ENCODE results near the gene EXOC3L2. TPM values are rescaled to one million over a fixed set of nuclear protein-coding genes. Genes with fewer than 3 reads are reported as not detected.

The EXOC3L2 gene
- total RNA-seq, 4 donors from 2014 or later: 0.44 to 3.5 (median 1.7) TPM

DNA sequence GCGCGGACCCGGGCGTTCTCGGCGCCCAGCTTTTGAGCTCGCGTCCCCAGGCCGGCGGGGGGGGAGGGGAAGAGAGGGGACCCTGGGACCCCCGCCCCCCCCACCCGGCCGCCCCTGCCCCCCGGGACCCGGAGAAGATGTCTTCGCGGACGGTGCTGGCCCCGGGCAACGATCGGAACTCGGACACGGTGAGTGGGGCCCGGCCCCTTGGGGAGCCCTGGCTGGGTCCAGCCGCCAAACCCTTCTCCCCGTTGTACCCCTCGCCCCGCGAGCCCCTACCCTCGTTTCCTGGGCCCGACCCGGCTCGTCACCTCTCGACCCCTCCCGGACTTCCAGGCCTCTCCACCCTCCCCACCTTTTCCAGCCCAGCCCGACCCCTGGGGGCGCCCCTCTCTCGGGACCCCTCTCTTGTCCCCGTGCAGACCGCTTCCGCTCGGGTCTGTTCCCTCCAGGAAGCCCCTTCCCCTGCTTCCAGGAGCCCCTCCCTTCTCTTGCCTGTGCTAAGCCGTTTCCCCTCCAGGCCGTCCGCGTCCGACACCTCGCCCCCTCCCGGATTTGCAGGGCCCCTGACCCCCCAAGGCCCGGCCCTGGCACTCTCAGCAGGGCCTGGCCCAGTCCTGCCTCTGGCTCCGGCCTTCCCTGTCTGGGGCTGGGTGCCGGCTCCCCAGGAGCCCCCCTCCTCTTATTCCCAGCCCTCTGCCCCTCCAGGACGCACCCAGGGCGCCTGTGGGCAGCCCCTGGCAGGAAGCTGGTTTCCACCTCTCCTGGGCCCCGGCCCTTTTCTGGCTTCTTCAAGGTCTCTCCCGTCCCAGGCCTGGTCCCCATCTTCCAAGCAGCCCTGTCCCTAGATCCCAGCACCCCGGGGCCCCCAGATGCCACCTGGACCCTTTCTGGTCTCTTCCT lies 6.5 kb upstream of the EXOC3L2 start:
- no peak for TF ChIP-seq POLR2AphosphoS5 (IDR thresholded peaks at IDR 0.05)
- TF ChIP-seq, protein P1, sequence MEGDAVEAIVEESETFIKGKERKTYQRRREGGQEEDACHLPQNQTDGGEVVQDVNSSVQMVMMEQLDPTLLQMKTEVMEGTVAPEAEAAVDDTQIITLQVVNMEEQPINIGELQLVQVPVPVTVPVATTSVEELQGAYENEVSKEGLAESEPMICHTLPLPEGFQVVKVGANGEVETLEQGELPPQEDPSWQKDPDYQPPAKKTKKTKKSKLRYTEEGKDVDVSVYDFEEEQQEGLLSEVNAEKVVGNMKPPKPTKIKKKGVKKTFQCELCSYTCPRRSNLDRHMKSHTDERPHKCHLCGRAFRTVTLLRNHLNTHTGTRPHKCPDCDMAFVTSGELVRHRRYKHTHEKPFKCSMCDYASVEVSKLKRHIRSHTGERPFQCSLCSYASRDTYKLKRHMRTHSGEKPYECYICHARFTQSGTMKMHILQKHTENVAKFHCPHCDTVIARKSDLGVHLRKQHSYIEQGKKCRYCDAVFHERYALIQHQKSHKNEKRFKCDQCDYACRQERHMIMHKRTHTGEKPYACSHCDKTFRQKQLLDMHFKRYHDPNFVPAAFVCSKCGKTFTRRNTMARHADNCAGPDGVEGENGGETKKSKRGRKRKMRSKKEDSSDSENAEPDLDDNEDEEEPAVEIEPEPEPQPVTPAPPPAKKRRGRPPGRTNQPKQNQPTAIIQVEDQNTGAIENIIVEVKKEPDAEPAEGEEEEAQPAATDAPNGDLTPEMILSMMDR (IDR thresholded peaks at IDR 0.05): no peak
- TF ChIP-seq EP300 (IDR thresholded peaks at IDR 0.05): no peak
- TF ChIP-seq POLR2A (IDR thresholded peaks at IDR 0.05): no peak
- Histone ChIP-seq H3K9me3 (no peaks in the 10 kb centered on the region), H3K4me1 (peaks cover 56% of the 10 kb centered on the region), H3K4me3 (peak overlapping the region; percentile 93), H3K27ac (peak overlapping the region; percentile 87), H3K27me3 (no peaks in the 10 kb centered on the region), H3K36me3 (no peaks in the 10 kb centered on the region)
- peak in 1 of 2 donors; percentile 73 for DNase-seq (ENCODE audit: low spot score in 2 of 2)
- WGBS: under 1% methylated on average over 27 of the region's 57 CpGs

DNA sequence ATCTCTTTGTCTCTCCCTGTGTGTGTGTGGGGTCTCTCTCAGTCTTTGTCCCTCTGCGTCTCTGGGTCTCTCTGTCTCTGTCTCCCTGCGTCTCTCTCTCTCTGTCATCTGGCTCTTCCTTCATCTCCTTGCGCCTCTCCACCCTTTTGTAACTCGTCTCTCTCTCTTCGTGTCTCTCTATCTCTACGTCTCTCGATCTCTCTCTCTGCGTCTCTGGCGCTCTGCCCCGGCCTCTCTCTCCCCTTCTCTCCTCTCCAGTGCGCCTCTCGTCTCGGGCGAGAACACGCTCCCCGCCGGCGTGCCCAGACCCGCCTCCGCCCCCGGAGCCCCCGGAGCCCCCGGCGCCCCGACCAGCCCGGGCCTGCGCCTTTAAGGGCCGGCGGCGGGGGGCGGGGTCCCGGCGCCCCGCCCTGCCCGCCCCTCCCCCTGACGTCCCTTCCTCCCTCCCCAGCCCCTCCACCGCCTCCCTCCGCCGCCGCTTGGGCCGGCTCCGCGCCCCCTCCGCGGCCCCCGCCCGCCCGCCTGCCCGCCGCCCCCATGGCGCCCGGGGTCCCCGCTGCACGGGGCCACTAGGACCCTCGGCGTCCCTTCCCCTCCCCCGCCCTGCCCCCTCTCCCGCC lies 5.7 kb upstream of the EXOC3L2 start, which contains the start of gene MARK4:
TSS of gene MARK4 (plus strand) at position 440 of the 620 bp plus-strand sequence. CDS start 318 bp downstream, outside the sequence.
- peak within 1 kb of the TSS; percentile 93 for H3K4me3 ChIP-seq
- peak within 1 kb of the TSS; percentile 87 for H3K27ac ChIP-seq
- DNase-seq (ENCODE audit: low spot score in 2 of 2): peak in 1 of 2 donors; percentile 75
- peaks cover 56% of the 10 kb centered on the region for H3K4me1 ChIP-seq
- H3K36me3 ChIP-seq: no peaks in the 10 kb centered on the region
- 1% methylated on average over 35 of the region's 58 CpGs for whole genome bisulfite sequencing
- no peak for TF ChIP-seq POLR2AphosphoS5 (IDR thresholded peaks at IDR 0.05)
- TF ChIP-seq EP300 (IDR thresholded peaks at IDR 0.05): no peak
- no peak for TF ChIP-seq POLR2A (IDR thresholded peaks at IDR 0.05)
- TF ChIP-seq, protein P1 (IDR thresholded peaks at IDR 0.05): no peak
- H3K27me3 ChIP-seq: no peaks in the 10 kb centered on the region
- no peaks in the 10 kb centered on the region for H3K9me3 ChIP-seq

DNA sequence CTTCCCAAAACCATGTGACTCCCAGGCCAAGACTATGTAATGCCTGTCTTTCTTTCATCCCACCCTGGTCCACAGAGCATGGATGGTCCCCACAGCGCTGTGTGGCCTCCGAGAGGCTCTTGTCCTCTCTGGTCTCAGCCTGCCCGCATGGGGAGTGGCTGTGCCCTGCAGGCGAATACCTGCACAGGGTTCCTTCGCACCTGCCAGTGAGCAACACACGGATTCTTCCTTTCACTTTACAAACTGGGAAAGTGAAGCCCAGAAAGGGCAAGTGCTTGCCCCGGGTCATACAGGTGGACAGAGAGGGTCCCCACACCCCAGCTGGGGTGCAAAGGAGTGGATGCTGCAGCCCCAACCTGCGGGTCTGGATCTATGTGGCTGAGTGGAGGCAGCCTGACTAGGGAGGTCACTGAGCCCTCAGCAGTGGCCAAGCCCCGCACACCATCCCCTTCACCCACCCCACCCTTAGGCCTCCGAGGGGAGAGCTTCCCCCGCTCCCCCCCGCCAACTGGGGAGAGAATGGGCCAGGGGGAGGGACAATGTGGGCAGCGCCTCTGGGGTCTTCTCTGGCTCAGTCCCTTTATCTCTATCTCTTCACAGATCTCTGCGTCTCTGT lies 5.1 kb upstream of the EXOC3L2 start:
- DNase-seq (ENCODE audit: low spot score in 2 of 2): no peak
- WGBS: 40% methylated on average over 6 of the region's 14 CpGs
- Histone ChIP-seq H3K27me3 (no peaks in the 10 kb centered on the region), H3K36me3 (no peaks in the 10 kb centered on the region), H3K27ac (peak overlapping the region; percentile 87), H3K4me1 (peaks cover 57% of the 10 kb centered on the region), H3K9me3 (no peaks in the 10 kb centered on the region), H3K4me3 (peak overlapping the region; percentile 93)
- no peak for TF ChIP-seq EP300 (IDR thresholded peaks at IDR 0.05)
- no peak for TF ChIP-seq POLR2A (IDR thresholded peaks at IDR 0.05)
- TF ChIP-seq, protein P1 (IDR thresholded peaks at IDR 0.05): no peak
- TF ChIP-seq POLR2AphosphoS5 (IDR thresholded peaks at IDR 0.05): no peak

DNA sequence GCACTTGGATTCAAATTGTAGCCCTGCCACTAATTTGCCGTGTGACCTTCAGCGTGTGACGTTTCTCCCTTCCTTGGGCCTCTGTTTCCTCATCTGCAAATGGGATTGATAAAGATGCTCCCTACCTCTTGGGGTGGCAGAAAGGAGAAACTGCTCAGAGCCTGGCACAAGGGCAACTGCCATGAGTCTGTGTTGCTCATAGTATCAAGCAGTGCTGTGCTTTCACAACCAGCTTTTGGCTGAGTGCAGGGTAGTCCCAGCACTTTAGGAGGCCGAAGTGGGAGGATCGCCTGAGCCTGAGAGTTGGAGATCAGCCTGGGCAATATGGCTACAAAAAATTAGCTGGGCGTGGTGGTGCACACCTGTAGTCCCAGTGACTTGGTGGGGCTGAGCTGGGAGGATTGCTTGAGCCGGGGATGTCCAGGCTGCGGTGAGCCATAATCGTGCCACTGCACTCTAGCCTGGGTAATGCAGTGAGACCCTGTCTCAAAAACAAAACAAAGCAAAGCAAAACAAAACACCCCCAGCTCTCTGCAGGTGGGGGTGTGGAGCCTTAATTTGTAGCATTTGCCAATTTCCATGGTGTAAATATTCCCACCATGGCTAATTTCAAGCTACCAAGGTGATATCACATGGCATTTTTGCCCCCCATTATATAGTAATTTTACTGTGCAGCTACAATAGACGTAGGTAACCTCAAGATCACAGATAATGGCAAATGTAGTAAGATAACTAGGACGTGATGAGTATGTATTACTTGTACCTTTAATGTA lies 4.2 kb upstream of the EXOC3L2 start:
- no peaks in the 10 kb centered on the region for H3K9me3 ChIP-seq
- DNase-seq (ENCODE audit: low spot score in 2 of 2): no peak
- no peak overlapping the region for H3K27ac ChIP-seq

More for the DNA sequence above, 4.2 kb upstream of the EXOC3L2 start:
- TF ChIP-seq POLR2A (IDR thresholded peaks at IDR 0.05) (no peak), POLR2AphosphoS5 (IDR thresholded peaks at IDR 0.05) (no peak), EP300 (IDR thresholded peaks at IDR 0.05) (no peak)
- TF ChIP-seq, protein P1 (IDR thresholded peaks at IDR 0.05): no peak
- Histone ChIP-seq H3K36me3 (no peaks in the 10 kb centered on the region), H3K4me3 (no peak overlapping the region), H3K27me3 (no peaks in the 10 kb centered on the region), H3K4me1 (peaks cover 55% of the 10 kb centered on the region)
- WGBS: 55% methylated on average over 10 of the region's 11 CpGs
